CD4-positive, alpha-beta memory T cell (primary cell): ENCODE results near the gene TMEM229B. TPM values are rescaled to one million over a fixed set of nuclear protein-coding genes. Genes with fewer than 3 reads are reported as not detected.
A peak's percentile ranks its signal among the peaks of the same experiment; 100 is the strongest.

Source experiments
- CTCF ChIA-PET: fragments of 350-600 bp; sonication (Branson Sonifier 250); formaldehyde crosslinking; loops from one replicate; lab custom pipeline; 2021; ENCODE audit warnings: inconsistent platforms; ENCODE audit not compliant: partially characterized antibody; lab: Charles Lee
- POLR2A ChIA-PET: fragments of 350-600 bp; sonication (Branson Sonifier 250); formaldehyde crosslinking; loops from one replicate; lab custom pipeline; 2021; ENCODE audit not compliant: partially characterized antibody; lab: Charles Lee
- DNase-seq, 5 donors: peaks; one replicate each; pipeline versions ENCODE4 v3.0.0 to v3.0.0-alpha.2; 2020 to 2022; ENCODE audit warnings: mixed read lengths in 1 of 5
- H3K27ac ChIP-seq: one replicate; pipeline ENCODE4 v1.7.0; 2013; ENCODE audit warnings: low read depth, low read length
- H3K27me3 ChIP-seq: 2 replicates; pipeline ENCODE4 v1.7.0; 2013; ENCODE audit warnings: mild to moderate bottlenecking, low read length, moderate library complexity; ENCODE audit not compliant: insufficient read depth
- H3K36me3 ChIP-seq: 2 replicates; pipeline ENCODE4 v1.7.0; 2013; ENCODE audit warnings: mild to moderate bottlenecking, low read length, moderate library complexity; ENCODE audit not compliant: insufficient read depth
- H3K4me1 ChIP-seq: 2 replicates; pipeline ENCODE4 v1.7.0; 2013; ENCODE audit warnings: mild to moderate bottlenecking, low read length, moderate library complexity; ENCODE audit not compliant: insufficient read depth
- H3K4me3 ChIP-seq, 2 donors: one replicate each; pipeline ENCODE4 v1.7.0; 2013; ENCODE audit warnings: low read length in 2 of 2, mild to moderate bottlenecking in 1 of 2
- H3K9me3 ChIP-seq, 2 donors: one replicate each; pipeline ENCODE4 v1.7.0; 2013; ENCODE audit warnings: low read length in 2 of 2, control low read depth in 1 of 2; ENCODE audit not compliant: control insufficient read depth in 1 of 2
- H3K27ac Mint-ChIP-seq, 7 donors: one replicate each; pipeline ENCODE4 v1.8.0; 2020 to 2021; ENCODE audit warnings: mixed read lengths in 7 of 7, mild to moderate bottlenecking in 6 of 7, inconsistent platforms in 3 of 7, moderate library complexity in 3 of 7
- H3K27me3 Mint-ChIP-seq, 2 donors: one replicate each; pipeline ENCODE4 v1.8.0; 2020 to 2021; ENCODE audit warnings: mixed read lengths in 2 of 2
- H3K36me3 Mint-ChIP-seq, 2 donors: one replicate each; pipeline ENCODE4 v1.8.0; 2020 to 2021; ENCODE audit warnings: mixed read lengths in 2 of 2, inconsistent platforms in 1 of 2, mild to moderate bottlenecking in 1 of 2
- H3K4me1 Mint-ChIP-seq, 4 donors: one replicate each; pipeline ENCODE4 v1.8.0; 2020 to 2021; ENCODE audit warnings: mixed read lengths in 4 of 4, mild to moderate bottlenecking in 1 of 4
- H3K4me3 Mint-ChIP-seq, 8 donors: one replicate each; pipeline ENCODE4 v1.8.0; 2020 to 2021; ENCODE audit warnings: mixed read lengths in 8 of 8, mild to moderate bottlenecking in 7 of 8, moderate library complexity in 6 of 8, inconsistent platforms in 3 of 8
- H3K9me3 Mint-ChIP-seq, 8 donors: one replicate each; pipeline ENCODE4 v1.8.0; 2020 to 2021; ENCODE audit warnings: mixed read lengths in 8 of 8, mild to moderate bottlenecking in 5 of 8, inconsistent platforms in 3 of 8, moderate library complexity in 1 of 8
- intact Hi-C: fragments of 100-400 bp; cut with micrococcal nuclease; formaldehyde crosslinking; loops from one replicate; pipeline ENCODE4 v1.15.1; 2023
- polyA plus RNA-seq, 2 donors: library from polyadenylated mRNA; unstranded; fragments of 300-500 nt; fragmentation: Illumina TruSeq; gene quantifications; one replicate each; pipeline ENCODE4 v1.2.3, GENCODE V29; 2021
- total RNA-seq, 2 experiments: library from RNA; stranded (reverse); gene quantifications; one replicate each; pipeline ENCODE4 v1.2.3, GENCODE V29; 2021

The TMEM229B gene
- total and polyA plus RNA-seq, 4 experiments from 2014 or later = 12.5 to 35.8 (median 31.9) TPM

GRCh38 chr14:67524634-67524963, 36.1 kb upstream of the TMEM229B start:
- Mint-ChIP-seq H3K36me3 (no peaks in the 10 kb centered on the region), H3K4me3 (no peak overlapping the region), H3K27me3 (peaks cover 21 to 40% of the 10 kb centered on the region in 2 donors), H3K4me1 (peaks cover 2 to 9% (median 5%) of the 10 kb centered on the region in 4 donors), H3K27ac (no peak overlapping the region), H3K9me3 (no peaks in the 10 kb centered on the region)
- DNase-seq = no peak
- Histone ChIP-seq H3K27ac (no peak overlapping the region), H3K4me3 (no peak overlapping the region), H3K27me3 (peaks cover 15% of the 10 kb centered on the region), H3K9me3 (no peaks in the 10 kb centered on the region), H3K4me1 (no peaks in the 10 kb centered on the region), H3K36me3 (no peaks in the 10 kb centered on the region)
- CTCF ChIA-PET = interaction anchor here (2.9 to 5.5 kb wide), 5 partner anchors 12 to 180 kb away, joined by 16 to 59 read pairs (median 35); partner anchors contain the start of genes RDH12 and TMEM229B
- intact Hi-C loops = no loop called here
- POLR2A ChIA-PET = no interaction called here

DNA sequence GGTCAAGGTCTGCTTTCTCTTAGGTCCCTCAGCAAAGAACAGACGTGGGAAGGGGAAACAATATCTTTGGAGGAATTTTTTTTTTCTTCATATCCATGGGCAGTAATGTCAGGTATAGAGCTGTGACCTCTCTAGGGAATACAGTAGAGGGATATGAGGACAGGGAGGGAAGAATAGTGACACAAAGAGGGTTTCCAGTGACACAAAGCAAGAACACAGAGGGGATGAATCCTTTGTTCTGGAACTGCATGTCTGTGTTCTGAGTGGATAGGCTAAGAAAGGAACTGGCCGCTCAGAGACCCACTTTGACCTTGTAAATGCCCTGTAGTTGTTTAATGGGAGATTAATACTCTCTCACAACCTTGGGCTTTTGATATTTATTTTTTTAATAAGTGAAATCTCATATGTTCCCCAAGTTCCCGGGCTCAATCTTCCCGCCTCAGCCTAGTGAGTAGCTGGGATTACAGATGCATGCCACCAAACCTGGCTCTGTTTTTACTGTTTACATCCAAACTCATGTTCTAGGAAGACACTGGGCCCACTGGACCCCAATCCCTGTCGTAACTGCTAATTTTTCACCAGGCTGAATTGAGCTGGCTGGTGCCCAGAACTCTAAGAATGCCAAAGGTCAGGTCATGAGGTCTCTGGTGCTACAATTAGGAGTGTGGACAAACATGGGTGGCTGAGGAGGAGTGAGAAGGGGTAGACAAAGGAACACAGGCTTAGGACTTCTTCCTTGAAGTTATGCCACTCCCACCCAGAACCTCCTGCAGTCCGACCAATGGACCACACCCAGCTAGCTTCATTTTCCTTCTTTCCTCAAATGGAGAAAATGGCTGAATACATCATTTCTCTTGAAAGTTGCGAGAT, 35.5 kb upstream of the TMEM229B start:
- CTCF ChIA-PET = interaction anchor here (0.6 to 5.5 kb wide), 5 partner anchors 13 to 180 kb away, joined by 3 to 59 read pairs (median 35); partner anchors contain the start of genes RDH12 and TMEM229B
- Mint-ChIP-seq H3K4me1 (peaks cover 2 to 9% (median 5%) of the 10 kb centered on the region in 4 donors), H3K36me3 (no peaks in the 10 kb centered on the region), H3K27me3 (peaks cover 21 to 37% of the 10 kb centered on the region in 2 donors), H3K27ac (no peak overlapping the region), H3K9me3 (no peaks in the 10 kb centered on the region), H3K4me3 (no peak overlapping the region)
- Histone ChIP-seq H3K27me3 (peaks cover 15% of the 10 kb centered on the region), H3K4me3 (no peak overlapping the region), H3K27ac (no peak overlapping the region), H3K36me3 (no peaks in the 10 kb centered on the region), H3K9me3 (no peaks in the 10 kb centered on the region), H3K4me1 (no peaks in the 10 kb centered on the region)
- intact Hi-C loops = no loop called here
- POLR2A ChIA-PET = no interaction called here
- no peak for DNase-seq

GRCh38 chr14:67522270-67522669, 33.7 kb upstream of the TMEM229B start:
- ChIA-PET POLR2A (no interaction called here), CTCF (interaction anchor here (1.0 kb wide), 1 partner anchor 95 kb away, joined by 4 read pairs; no protein-coding TSS in a partner anchor)
- Histone ChIP-seq H3K36me3 (no peaks in the 10 kb centered on the region), H3K27ac (no peak overlapping the region), H3K9me3 (no peaks in the 10 kb centered on the region), H3K4me1 (no peaks in the 10 kb centered on the region), H3K27me3 (peaks cover 15% of the 10 kb centered on the region), H3K4me3 (no peak overlapping the region)
- Mint-ChIP-seq H3K27me3 (peaks cover 21 to 32% of the 10 kb centered on the region in 2 donors), H3K36me3 (no peaks in the 10 kb centered on the region), H3K9me3 (no peaks in the 10 kb centered on the region), H3K27ac (no peak overlapping the region), H3K4me1 (peaks cover 2 to 9% (median 5%) of the 10 kb centered on the region in 4 donors), H3K4me3 (no peak overlapping the region)
- intact Hi-C loops = no loop called here
- DNase-seq = no peak

- H3K4me1 Mint-ChIP-seq = peaks cover 4 to 21% (median 14%) of the 10 kb centered on the region in 4 donors
- Histone ChIP-seq H3K27me3 (peaks cover 7% of the 10 kb centered on the region), H3K36me3 (no peaks in the 10 kb centered on the region), H3K4me1 (peaks cover 8% of the 10 kb centered on the region), H3K9me3 (no peaks in the 10 kb centered on the region), H3K4me3 (no peak overlapping the region), H3K27ac (no peak overlapping the region)
- H3K36me3 Mint-ChIP-seq = no peaks in the 10 kb centered on the region
- H3K4me3 Mint-ChIP-seq = no peak overlapping the region
- H3K27me3 Mint-ChIP-seq = peaks cover 18 to 25% of the 10 kb centered on the region in 2 donors
- ChIA-PET CTCF (interaction anchor here (1.4 kb wide), 1 partner anchor 93 kb away, joined by 3 read pairs; no protein-coding TSS in a partner anchor), POLR2A (no interaction called here)
- DNase-seq = no peak
- H3K9me3 Mint-ChIP-seq = no peaks in the 10 kb centered on the region
- intact Hi-C loops = no loop called here
- no peak overlapping the region for H3K27ac Mint-ChIP-seq
Measured at GRCh38 chr14:67520482-67520881, 32.0 kb upstream of the TMEM229B start.

DNA sequence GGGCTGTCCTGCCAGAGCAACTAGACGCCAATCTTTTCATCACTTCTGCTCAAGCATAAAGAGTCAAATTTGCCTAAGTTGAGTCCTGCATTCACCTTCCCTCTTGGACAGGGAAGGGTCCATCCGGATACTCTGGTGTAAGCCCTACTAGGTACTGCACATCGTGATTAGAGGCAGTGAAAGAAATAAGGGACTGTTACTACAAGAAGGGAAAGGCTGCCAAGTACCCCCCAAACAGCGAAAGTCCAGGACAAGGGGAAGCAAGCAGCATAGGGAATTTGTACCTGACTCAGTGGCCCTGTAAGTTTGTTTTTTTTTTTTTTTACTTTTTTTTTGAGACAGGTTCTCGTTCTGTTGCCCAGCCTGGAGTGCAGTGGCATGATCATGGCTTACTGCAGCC, 30.9 kb upstream of the TMEM229B start:
- Histone ChIP-seq H3K4me1 (peaks cover 11% of the 10 kb centered on the region), H3K4me3 (no peak overlapping the region), H3K9me3 (no peaks in the 10 kb centered on the region), H3K27me3 (peaks cover 4% of the 10 kb centered on the region), H3K36me3 (no peaks in the 10 kb centered on the region), H3K27ac (no peak overlapping the region)
- H3K4me3 Mint-ChIP-seq = no peak overlapping the region
- H3K27ac Mint-ChIP-seq = no peak overlapping the region
- H3K27me3 Mint-ChIP-seq = peaks cover 16 to 20% of the 10 kb centered on the region in 2 donors
- peaks cover 4 to 21% (median 13%) of the 10 kb centered on the region in 4 donors for H3K4me1 Mint-ChIP-seq
- DNase-seq = no peak
- H3K36me3 Mint-ChIP-seq = peaks cover 0 to 2% of the 10 kb centered on the region in 2 donors
- no peaks in the 10 kb centered on the region for H3K9me3 Mint-ChIP-seq
- ChIA-PET POLR2A (no interaction called here), CTCF (interaction anchor here (0.7 to 1.0 kb wide), 2 partner anchors 81 to 92 kb away, joined by 3 read pairs; partner anchors contain the start of gene PIGH)
- intact Hi-C loops = no loop called here

DNA sequence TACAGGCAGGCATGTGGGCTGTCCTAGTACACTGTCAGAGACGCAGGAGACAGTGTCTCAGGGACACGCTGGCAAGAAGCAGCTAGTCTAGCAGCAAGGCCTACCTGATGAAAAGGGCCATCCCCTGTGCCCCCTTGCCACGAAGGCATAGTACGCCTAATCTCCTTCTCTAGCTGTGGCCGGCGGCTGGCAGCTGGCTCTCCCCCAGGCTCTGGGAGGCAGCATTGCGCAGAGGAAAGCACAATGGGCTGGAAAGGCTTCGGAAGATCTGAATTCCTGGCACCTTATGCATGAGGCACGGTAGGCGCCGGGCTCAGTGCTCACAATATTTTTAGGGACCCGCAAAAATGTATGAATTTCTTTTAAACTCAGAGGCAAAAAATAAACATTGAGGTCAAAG, 28.6 kb upstream of the TMEM229B start:
- Histone ChIP-seq H3K27me3 (peaks cover under 1% of the 10 kb centered on the region), H3K27ac (no peak overlapping the region), H3K4me1 (peaks cover 21% of the 10 kb centered on the region), H3K9me3 (no peaks in the 10 kb centered on the region), H3K4me3 (no peak overlapping the region), H3K36me3 (no peaks in the 10 kb centered on the region)
- CTCF ChIA-PET = interaction anchor here (0.7 to 3.0 kb wide), 7 partner anchors 9 to 158 kb away, joined by 3 to 15 read pairs (median 5); partner anchors contain the start of genes ATP6V1D and TMEM229B
- Mint-ChIP-seq H3K4me3 (peak overlapping the region in 2 of 8 donors; percentile 72 to 76), H3K36me3 (peaks cover 0 to 4% of the 10 kb centered on the region in 2 donors), H3K27me3 (peaks cover 6 to 9% of the 10 kb centered on the region in 2 donors), H3K27ac (peak overlapping the region in 2 of 7 donors; percentile 53 to 70), H3K4me1 (peaks cover 13 to 36% (median 23%) of the 10 kb centered on the region in 4 donors), H3K9me3 (no peaks in the 10 kb centered on the region)
- intact Hi-C loops = no loop called here
- POLR2A ChIA-PET = interaction anchor here (1.2 to 6.6 kb wide), 2 partner anchors 12 to 30 kb away, joined by 3 to 51 read pairs; partner anchors contain the start of gene TMEM229B
- DNase-seq = no peak

DNA sequence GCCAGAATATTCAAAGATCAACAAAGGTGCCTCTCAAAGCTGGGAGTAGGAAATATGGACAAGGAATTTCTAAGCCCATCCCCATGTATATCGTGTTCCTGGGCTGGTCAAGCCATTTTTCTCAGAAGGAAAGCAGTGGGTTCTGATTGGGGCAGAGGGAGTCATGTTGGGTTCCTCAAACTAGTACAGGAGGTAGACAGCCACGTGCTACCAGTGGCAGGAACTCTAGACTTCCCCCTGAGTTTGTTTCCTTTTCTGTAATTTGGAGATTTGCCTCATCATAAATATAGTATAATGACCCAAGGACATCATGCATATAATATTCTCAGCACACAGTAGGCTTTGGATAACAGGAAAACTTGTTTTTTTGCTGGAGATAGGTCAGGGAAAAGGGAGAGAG, 28.2 kb upstream of the TMEM229B start:
- CTCF ChIA-PET = interaction anchor here (1.0 to 3.0 kb wide), 6 partner anchors 10 to 157 kb away, joined by 3 to 15 read pairs (median 6); partner anchors contain the start of genes ATP6V1D and TMEM229B
- intact Hi-C loops = no loop called here
- Mint-ChIP-seq H3K27me3 (peaks cover 5 to 8% of the 10 kb centered on the region in 2 donors), H3K4me3 (peak overlapping the region; percentile 69 to 84 (median 76)), H3K9me3 (no peaks in the 10 kb centered on the region), H3K4me1 (peaks cover 13 to 36% (median 23%) of the 10 kb centered on the region in 4 donors), H3K36me3 (peaks cover 0 to 4% of the 10 kb centered on the region in 2 donors), H3K27ac (peak overlapping the region in 5 of 7 donors; percentile 57 to 75 (median 70))
- DNase-seq = no peak
- H3K4me1 ChIP-seq = peaks cover 23% of the 10 kb centered on the region
- H3K36me3 ChIP-seq = no peaks in the 10 kb centered on the region
- H3K27ac ChIP-seq = no peak overlapping the region
- POLR2A ChIA-PET = interaction anchor here (1.2 to 6.6 kb wide), 3 partner anchors 12 to 29 kb away, joined by 3 to 51 read pairs (median 7); partner anchors contain the start of genes PLEKHH1 and TMEM229B
- H3K4me3 ChIP-seq = no peak overlapping the region
- no peaks in the 10 kb centered on the region for H3K27me3 ChIP-seq
- H3K9me3 ChIP-seq = no peaks in the 10 kb centered on the region
